PC-9 (cell line): ENCODE measurements around the gene WWC2. TPM values are rescaled to one million over a fixed set of nuclear protein-coding genes. Genes with fewer than 3 reads are reported as not detected.

ENCODE experiments used
- BruUV-seq: library from RNA; stranded (reverse); fragments of 400-500 nt; replicated peaks from 2 replicates; lab custom pipeline; 2021; lab: Mats Ljungman, UMichigan
- CTCF ChIA-PET: fragments of 300-600 bp; sonication (Branson Sonifier 250); formaldehyde crosslinking; loops from one replicate; lab custom pipeline; 2022; ENCODE audit warnings: antibody characterized with exemption; lab: Charles Lee
- POLR2A ChIA-PET: fragments of 300-600 bp; sonication (Branson Sonifier 250); formaldehyde crosslinking; loops from one replicate; lab custom pipeline; 2022; ENCODE audit warnings: antibody characterized with exemption; ENCODE audit not compliant: unreplicated experiment; lab: Charles Lee
- DNase-seq, 2 experiments: peaks; one replicate each; pipeline versions ENCODE4 v3.0.0 to v3.0.0-alpha.2; 2015 to 2022; ENCODE audit warnings: mixed read lengths in 1 of 2
- H2AFZ ChIP-seq: fragments of 200-600 bp; sonication (generic); 2 replicates; pipeline ENCODE4 v1.8.1; 2017; ENCODE audit warnings: antibody characterized with exemption
- H3F3A ChIP-seq: fragments of 200-600 bp; sonication (generic); 2 replicates; pipeline ENCODE4 v1.8.1; 2017; ENCODE audit warnings: antibody characterized with exemption, mild to moderate bottlenecking, low read depth; ENCODE audit not compliant: insufficient read depth
- H3K27ac ChIP-seq: fragments of 200-600 bp; sonication (generic); 2 replicates; pipeline ENCODE4 v1.6.1; 2016; ENCODE audit warnings: mixed run types
- H3K27me3 ChIP-seq: fragments of 200-600 bp; sonication (generic); 2 replicates; pipeline ENCODE4 v1.6.1; 2016; ENCODE audit warnings: low read depth, mixed run types; ENCODE audit not compliant: insufficient read depth
- H3K36me3 ChIP-seq: fragments of 200-600 bp; sonication (generic); 2 replicates; pipeline ENCODE4 v1.6.1; 2016; ENCODE audit warnings: low read depth, mixed run types
- H3K4me1 ChIP-seq: fragments of 200-600 bp; sonication (generic); replicated peaks from 2 replicates; pipeline ENCODE4 v1.6.1; 2016; ENCODE audit warnings: mixed run types; ENCODE audit not compliant: insufficient read depth
- H3K4me2 ChIP-seq: fragments of 200-600 bp; sonication (generic); 2 replicates; pipeline ENCODE4 v1.6.1; 2017; ENCODE audit warnings: mixed run types
- H3K4me3 ChIP-seq: fragments of 200-600 bp; sonication (generic); 2 replicates; pipeline ENCODE4 v1.6.1; 2016; ENCODE audit warnings: mixed run types
- H3K79me2 ChIP-seq: fragments of 200-600 bp; sonication (generic); 2 replicates; pipeline ENCODE4 v1.6.1; 2017; ENCODE audit warnings: low read depth, mixed run types
- H3K9me2 ChIP-seq: fragments of 200-600 bp; sonication (generic); 2 replicates; pipeline ENCODE4 v1.8.1; 2017; ENCODE audit warnings: mild to moderate bottlenecking; ENCODE audit not compliant: insufficient read depth
- H3K9me3 ChIP-seq: fragments of 200-600 bp; sonication (generic); 2 replicates; pipeline ENCODE4 v1.8.1; 2016; ENCODE audit warnings: low read depth; ENCODE audit not compliant: insufficient read depth
- H4K20me1 ChIP-seq: fragments of 200-600 bp; sonication (generic); 2 replicates; pipeline ENCODE4 v1.8.1; 2017; ENCODE audit not compliant: insufficient read depth
- EZH2 ChIP-seq: fragments of 200-600 bp; sonication (generic); IDR thresholded peaks from 2 replicates; pipeline ENCODE4 v1.8.0; 2017; ENCODE audit warnings: antibody characterized with exemption, low read depth
- intact Hi-C: fragments of 100-400 bp; cut with micrococcal nuclease; formaldehyde crosslinking; loops from one replicate; pipeline ENCODE4 v1.10.0; 2022; ENCODE audit not compliant: unreplicated experiment
- total RNA-seq: library from RNA; stranded (reverse); gene quantifications from 2 replicates; pipeline ENCODE4 v1.2.3, GENCODE V29; 2021
- TF ChIP-seq, protein P1 (sequence below): fragments of 200-600 bp; sonication (generic); conservative IDR thresholded peaks from 2 replicates; pipeline ENCODE4 v1.6.1; 2017; ENCODE audit warnings: mixed run types, antibody characterized with exemption, mild to moderate bottlenecking, moderate library complexity

Gene WWC2
- total RNA-seq, 1 experiment from 2014 or later = 42.3 TPM

DNA sequence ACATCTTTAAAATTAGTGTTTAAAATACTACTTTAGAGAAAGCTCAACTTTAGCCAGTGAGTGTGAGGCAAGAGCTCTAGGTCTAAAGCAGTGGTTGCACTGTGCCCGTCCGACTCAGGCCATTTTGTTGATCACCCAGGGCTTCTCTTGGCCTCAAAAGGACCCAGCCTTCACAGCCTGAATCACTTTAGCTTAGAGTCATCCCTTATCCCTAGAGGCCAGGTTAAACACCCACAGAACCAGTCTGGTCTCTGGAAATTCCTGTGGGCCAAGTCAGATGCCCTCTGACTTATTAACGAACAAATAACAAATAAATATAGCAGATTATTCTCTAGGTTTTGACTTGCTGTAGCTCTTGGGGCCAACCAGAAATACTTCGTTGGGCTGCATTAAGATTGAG is 102.3 kb downstream of the WWC2 start:
- CTCF ChIA-PET = interaction anchor here (0.6 kb wide), 1 partner anchor 198 kb away, joined by 4 read pairs; no protein-coding TSS in a partner anchor
- intact Hi-C loops = loop anchor here (1.0 to 5.0 kb wide), 4 partner anchors 39 to 128 kb away; partner anchors contain the start of gene WWC2
- Histone ChIP-seq H3K9me3 (no peaks in the 10 kb centered on the region), H3K4me2 (peak overlapping the region; percentile 53), H3K79me2 (no peaks in the 10 kb centered on the region), H2AFZ (no peak overlapping the region), H3K4me3 (no peak overlapping the region), H3K36me3 (no peaks in the 10 kb centered on the region), H3K27ac (peak overlapping the region; percentile 65), H3K27me3 (no peaks in the 10 kb centered on the region), H3K4me1 (peaks cover 34% of the 10 kb centered on the region), H3K9me2 (no peaks in the 10 kb centered on the region), H4K20me1 (no peaks in the 10 kb centered on the region), H3F3A (peaks cover 12% of the 10 kb centered on the region; the same call in 1 of the 2 replicates)
- peak; percentile 63 to 86 for DNase-seq
- BruUV-seq = no TSS peak
- TF ChIP-seq, protein P1, sequence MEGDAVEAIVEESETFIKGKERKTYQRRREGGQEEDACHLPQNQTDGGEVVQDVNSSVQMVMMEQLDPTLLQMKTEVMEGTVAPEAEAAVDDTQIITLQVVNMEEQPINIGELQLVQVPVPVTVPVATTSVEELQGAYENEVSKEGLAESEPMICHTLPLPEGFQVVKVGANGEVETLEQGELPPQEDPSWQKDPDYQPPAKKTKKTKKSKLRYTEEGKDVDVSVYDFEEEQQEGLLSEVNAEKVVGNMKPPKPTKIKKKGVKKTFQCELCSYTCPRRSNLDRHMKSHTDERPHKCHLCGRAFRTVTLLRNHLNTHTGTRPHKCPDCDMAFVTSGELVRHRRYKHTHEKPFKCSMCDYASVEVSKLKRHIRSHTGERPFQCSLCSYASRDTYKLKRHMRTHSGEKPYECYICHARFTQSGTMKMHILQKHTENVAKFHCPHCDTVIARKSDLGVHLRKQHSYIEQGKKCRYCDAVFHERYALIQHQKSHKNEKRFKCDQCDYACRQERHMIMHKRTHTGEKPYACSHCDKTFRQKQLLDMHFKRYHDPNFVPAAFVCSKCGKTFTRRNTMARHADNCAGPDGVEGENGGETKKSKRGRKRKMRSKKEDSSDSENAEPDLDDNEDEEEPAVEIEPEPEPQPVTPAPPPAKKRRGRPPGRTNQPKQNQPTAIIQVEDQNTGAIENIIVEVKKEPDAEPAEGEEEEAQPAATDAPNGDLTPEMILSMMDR = no peak
- no peak for TF ChIP-seq EZH2
- POLR2A ChIA-PET = interaction anchor here (0.5 to 0.6 kb wide), 2 partner anchors 31 to 101 kb away, joined by 4 read pairs; no protein-coding TSS in a partner anchor

GRCh38 chr4:183202523-183202922 is 103.5 kb downstream of the WWC2 start:
- intact Hi-C loops = loop anchor here (5.0 kb wide), 1 partner anchor 85 kb away; no protein-coding TSS in a partner anchor
- TF ChIP-seq, protein P1 = no peak
- no peak for TF ChIP-seq EZH2
- H3K4me1 ChIP-seq = peaks cover 34% of the 10 kb centered on the region
- H3K36me3 ChIP-seq = no peaks in the 10 kb centered on the region
- H3K79me2 ChIP-seq = no peaks in the 10 kb centered on the region
- CTCF ChIA-PET = no interaction called here
- H3K4me3 ChIP-seq = no peak overlapping the region
- H3F3A ChIP-seq = peaks cover 12% of the 10 kb centered on the region; the same call in 1 of the 2 replicates
- H3K27me3 ChIP-seq = no peaks in the 10 kb centered on the region
- no peaks in the 10 kb centered on the region for H3K9me2 ChIP-seq
- no peak overlapping the region for H3K4me2 ChIP-seq
- H2AFZ ChIP-seq = no peak overlapping the region
- H3K27ac ChIP-seq = no peak overlapping the region
- no peaks in the 10 kb centered on the region for H4K20me1 ChIP-seq
- H3K9me3 ChIP-seq = no peaks in the 10 kb centered on the region
- BruUV-seq = no TSS peak
- POLR2A ChIA-PET = no interaction called here
- DNase-seq = no peak

DNA sequence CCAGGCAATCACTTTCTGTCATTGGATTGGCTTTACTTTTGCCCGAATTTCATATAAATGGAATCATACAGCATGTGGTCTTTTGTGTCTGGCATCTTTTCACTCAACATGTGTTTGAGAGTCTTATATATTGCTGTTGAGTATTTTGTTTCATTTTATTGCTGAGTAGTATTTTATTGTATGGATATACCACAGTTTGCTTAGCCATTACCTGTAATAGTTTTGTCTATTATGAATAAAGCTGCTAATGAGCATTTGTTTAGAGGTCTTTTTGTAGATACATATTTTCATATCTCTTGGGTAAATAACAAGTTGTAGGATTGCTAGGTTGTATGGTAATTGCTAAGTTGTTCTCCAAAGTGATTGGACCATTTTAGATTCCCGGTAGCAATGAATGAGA is 105.7 kb downstream of the WWC2 start:
- intact Hi-C loops = loop anchor here (5.0 kb wide), 1 partner anchor 87 kb away; no protein-coding TSS in a partner anchor
- no peaks in the 10 kb centered on the region for H4K20me1 ChIP-seq
- no peak overlapping the region for H3K4me3 ChIP-seq
- BruUV-seq = no TSS peak
- H3K36me3 ChIP-seq = no peaks in the 10 kb centered on the region
- TF ChIP-seq, protein P1 = no peak
- no peak for TF ChIP-seq EZH2
- ChIA-PET POLR2A (no interaction called here), CTCF (no interaction called here)
- no peaks in the 10 kb centered on the region for H3K27me3 ChIP-seq
- no peaks in the 10 kb centered on the region for H3K9me3 ChIP-seq
- H2AFZ ChIP-seq = no peak overlapping the region
- H3K79me2 ChIP-seq = no peaks in the 10 kb centered on the region
- no peak overlapping the region for H3K27ac ChIP-seq
- peaks cover 30% of the 10 kb centered on the region for H3K4me1 ChIP-seq
- H3K4me2 ChIP-seq = no peak overlapping the region
- H3F3A ChIP-seq = peaks cover 12% of the 10 kb centered on the region; the same call in 1 of the 2 replicates
- no peak for DNase-seq
- H3K9me2 ChIP-seq = no peaks in the 10 kb centered on the region
